ENCODE measurements around the gene ZNF829. TPM values are rescaled to one million over a fixed set of nuclear protein-coding genes. Genes with fewer than 3 reads are reported as not detected.
A peak's percentile ranks its signal among the peaks of the same experiment; 100 is the strongest.

Gene ZNF829
- 3.1 and 3.7 TPM in 2 replicates for total RNA-seq

DNA sequence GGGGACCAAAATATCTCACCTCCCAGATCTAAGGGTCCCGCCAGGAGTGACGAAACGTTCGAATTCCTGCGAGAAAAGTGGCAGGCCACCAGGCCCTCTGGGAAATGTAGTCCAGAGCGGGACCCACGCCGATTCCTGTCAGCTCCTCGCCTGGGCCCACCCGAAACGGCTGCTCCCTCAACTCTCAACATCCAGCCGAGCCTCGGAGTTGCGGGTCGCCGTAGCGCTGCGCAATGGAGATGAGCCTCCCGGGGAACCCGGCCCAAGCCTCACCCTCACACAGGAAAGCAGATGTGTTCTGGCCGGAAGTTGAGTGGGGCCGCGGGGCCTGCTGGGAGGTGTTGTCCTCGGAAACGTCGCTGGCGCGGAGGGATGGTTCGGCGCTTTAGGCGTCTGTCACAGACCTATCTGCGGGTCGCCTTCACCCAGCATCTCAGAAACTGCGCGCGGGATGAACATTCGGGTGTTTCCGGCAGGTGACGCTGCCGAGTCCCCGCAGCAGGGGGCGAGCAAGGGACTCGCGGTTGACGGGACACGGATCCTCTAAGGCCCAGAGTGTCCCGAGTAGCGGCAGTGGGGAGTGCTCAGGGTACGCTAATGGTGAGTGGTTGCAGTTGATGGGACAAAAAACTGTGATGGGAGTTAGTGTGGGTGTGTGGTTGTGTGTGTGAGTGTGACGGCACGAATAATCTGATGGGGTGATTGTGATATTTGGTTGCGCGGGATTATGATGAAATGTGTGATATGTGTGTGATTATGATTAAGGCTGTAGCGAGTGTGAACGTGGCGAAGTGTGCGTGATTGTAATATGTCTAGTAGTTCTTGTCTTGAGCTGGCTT, at the start of gene ZNF829, which contains the start of gene ZNF568:
TSS of gene ZNF829 (minus strand) at position 300 of the 839 bp plus-strand sequence. CDS start 1,124 bp downstream, outside the sequence.
TSS of gene ZNF568 (plus strand) at position 341 of the 839 bp plus-strand sequence. CDS start 6,439 bp downstream, outside the sequence.
- peak; percentile 68 for DNase-seq (ENCODE audit: low read depth)
- no peak for FAIRE-seq
- Histone ChIP-seq H3K36me3 (ENCODE audit: control insufficient read depth, insufficient read depth, low read length) (no peaks in the 10 kb centered on the region), H3K4me3 (ENCODE audit: low read depth, low read length) (peak within 1 kb of the TSS; percentile 65), H3K27me3 (ENCODE audit: control insufficient read depth, insufficient read depth, low read length) (no peaks in the 10 kb centered on the region)
- TF ChIP-seq, protein P1, sequence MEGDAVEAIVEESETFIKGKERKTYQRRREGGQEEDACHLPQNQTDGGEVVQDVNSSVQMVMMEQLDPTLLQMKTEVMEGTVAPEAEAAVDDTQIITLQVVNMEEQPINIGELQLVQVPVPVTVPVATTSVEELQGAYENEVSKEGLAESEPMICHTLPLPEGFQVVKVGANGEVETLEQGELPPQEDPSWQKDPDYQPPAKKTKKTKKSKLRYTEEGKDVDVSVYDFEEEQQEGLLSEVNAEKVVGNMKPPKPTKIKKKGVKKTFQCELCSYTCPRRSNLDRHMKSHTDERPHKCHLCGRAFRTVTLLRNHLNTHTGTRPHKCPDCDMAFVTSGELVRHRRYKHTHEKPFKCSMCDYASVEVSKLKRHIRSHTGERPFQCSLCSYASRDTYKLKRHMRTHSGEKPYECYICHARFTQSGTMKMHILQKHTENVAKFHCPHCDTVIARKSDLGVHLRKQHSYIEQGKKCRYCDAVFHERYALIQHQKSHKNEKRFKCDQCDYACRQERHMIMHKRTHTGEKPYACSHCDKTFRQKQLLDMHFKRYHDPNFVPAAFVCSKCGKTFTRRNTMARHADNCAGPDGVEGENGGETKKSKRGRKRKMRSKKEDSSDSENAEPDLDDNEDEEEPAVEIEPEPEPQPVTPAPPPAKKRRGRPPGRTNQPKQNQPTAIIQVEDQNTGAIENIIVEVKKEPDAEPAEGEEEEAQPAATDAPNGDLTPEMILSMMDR (IDR thresholded peaks at IDR 0.05; ENCODE audit: insufficient read depth, low read length, severe bottlenecking) = peak; percentile 82

DNA sequence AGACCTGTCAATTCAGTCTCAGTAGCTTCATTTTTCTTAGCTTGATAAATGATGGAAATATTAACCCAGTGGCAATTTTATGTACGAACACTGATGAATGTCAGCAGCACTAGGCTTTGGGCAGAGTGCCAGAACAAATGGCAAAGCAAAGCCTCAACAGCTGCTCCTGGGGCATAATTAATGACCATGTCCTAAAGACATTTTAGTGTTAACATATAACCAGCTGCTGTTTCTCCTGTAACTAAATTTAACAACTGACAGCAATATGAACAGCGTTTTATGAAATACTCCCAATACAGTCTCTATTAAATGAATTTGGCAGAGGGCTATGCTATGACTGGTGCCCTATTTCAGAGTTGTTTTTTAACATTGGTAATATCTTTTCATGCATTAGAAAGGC, 47.2 kb upstream of the ZNF829 start:
- TF ChIP-seq, protein P1 (IDR thresholded peaks at IDR 0.05; ENCODE audit: insufficient read depth, low read length, severe bottlenecking) = no peak
- H3K27me3 ChIP-seq (ENCODE audit: control insufficient read depth, insufficient read depth, low read length) = no peaks in the 10 kb centered on the region
- FAIRE-seq (no peak), DNase-seq (ENCODE audit: low read depth) (no peak)
- no peaks in the 10 kb centered on the region for H3K36me3 ChIP-seq (ENCODE audit: control insufficient read depth, insufficient read depth, low read length)
- no peak overlapping the region for H3K4me3 ChIP-seq (ENCODE audit: low read depth, low read length)

DNA sequence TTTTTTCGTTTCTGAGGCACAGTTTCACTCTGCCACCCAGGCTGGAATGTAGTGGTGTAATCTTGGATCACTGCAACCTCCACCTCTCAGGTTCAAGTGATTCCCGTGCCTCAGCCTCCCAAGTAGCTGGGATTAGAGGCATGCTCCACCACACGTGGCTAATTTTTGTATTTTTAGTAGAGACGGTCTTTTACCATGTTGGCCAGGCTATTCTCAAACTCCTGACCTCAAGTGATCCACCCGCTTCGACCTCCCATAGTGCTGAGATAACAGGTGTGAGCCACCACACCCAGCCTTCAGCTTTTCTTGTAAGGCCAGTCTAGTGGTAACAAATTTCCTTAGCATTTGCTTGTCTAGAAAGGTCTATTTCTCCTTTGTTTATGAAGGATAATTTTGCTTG, 46.3 kb upstream of the ZNF829 start:
- no peaks in the 10 kb centered on the region for H3K36me3 ChIP-seq (ENCODE audit: control insufficient read depth, insufficient read depth, low read length)
- DNase-seq (ENCODE audit: low read depth) = no peak
- TF ChIP-seq, protein P1 (IDR thresholded peaks at IDR 0.05; ENCODE audit: insufficient read depth, low read length, severe bottlenecking) = no peak
- no peaks in the 10 kb centered on the region for H3K27me3 ChIP-seq (ENCODE audit: control insufficient read depth, insufficient read depth, low read length)
- FAIRE-seq = no peak
- no peak overlapping the region for H3K4me3 ChIP-seq (ENCODE audit: low read depth, low read length)

DNA sequence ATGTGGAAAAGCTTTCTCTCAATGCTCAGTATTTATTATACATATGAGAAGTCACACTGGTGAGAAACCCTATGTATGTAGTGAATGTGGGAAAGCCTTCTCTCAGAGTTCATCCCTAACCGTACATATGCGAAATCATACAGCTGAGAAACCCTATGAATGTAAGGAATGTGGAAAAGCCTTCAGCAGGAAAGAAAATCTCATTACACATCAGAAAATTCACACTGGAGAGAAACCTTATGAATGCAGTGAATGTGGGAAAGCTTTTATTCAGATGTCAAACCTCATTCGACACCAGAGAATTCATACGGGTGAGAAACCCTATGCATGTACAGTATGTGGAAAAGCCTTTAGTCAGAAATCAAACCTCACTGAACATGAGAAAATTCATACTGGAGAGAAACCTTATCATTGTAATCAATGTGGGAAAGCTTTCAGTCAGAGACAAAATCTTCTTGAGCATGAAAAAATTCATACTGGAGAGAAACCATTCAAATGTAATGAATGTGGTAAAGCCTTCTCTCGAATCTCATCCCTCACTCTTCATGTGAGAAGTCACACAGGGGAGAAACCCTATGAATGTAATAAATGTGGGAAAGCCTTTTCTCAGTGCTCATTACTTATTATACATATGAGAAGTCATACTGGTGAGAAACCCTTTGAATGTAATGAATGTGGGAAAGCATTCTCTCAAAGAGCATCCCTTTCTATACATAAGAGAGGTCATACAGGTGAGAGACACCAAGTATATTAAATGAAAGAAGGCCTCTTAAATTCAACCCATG, 34.4 kb upstream of the ZNF829 start:
- H3K36me3 ChIP-seq (ENCODE audit: control insufficient read depth, insufficient read depth, low read length) = peaks cover 1% of the 10 kb centered on the region

DNA sequence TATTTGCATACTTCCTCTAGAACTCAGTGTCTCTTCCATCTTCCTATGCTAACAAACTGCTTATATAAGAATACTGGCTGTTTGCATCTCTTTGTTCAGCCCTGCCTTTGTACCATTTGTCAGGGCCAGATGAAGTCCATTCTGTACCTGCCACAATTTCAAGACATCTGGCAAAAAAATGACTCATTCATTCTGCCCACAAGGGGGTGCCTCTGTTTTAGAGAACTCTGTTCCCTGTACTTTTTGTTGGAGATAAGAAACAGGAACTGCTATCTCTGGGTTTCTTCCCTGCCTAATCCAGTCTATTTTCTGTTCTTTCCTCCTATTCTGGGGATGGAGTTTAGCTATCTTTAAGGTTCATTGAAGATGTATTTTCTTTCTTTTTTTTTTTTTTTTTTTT, 23.1 kb upstream of the ZNF829 start:
- Histone ChIP-seq H3K4me3 (ENCODE audit: low read depth, low read length) (no peak overlapping the region), H3K27me3 (ENCODE audit: control insufficient read depth, insufficient read depth, low read length) (no peaks in the 10 kb centered on the region), H3K36me3 (ENCODE audit: control insufficient read depth, insufficient read depth, low read length) (peaks cover 2% of the 10 kb centered on the region)
- DNase-seq (ENCODE audit: low read depth) = no peak
- TF ChIP-seq, protein P1 (IDR thresholded peaks at IDR 0.05; ENCODE audit: insufficient read depth, low read length, severe bottlenecking) = no peak
- no peak for FAIRE-seq

More for the DNA sequence above, 34.4 kb upstream of the ZNF829 start:
- no peak overlapping the region for H3K4me3 ChIP-seq (ENCODE audit: low read depth, low read length)
- DNase-seq (ENCODE audit: low read depth) = no peak
- TF ChIP-seq, protein P1 (IDR thresholded peaks at IDR 0.05; ENCODE audit: insufficient read depth, low read length, severe bottlenecking) = no peak
- FAIRE-seq = no peak
- H3K27me3 ChIP-seq (ENCODE audit: control insufficient read depth, insufficient read depth, low read length) = no peaks in the 10 kb centered on the region
